Loucy (cell line): ENCODE measurements around the gene ARRB2.

Source experiments
- CTCF ChIP-seq: fragments of 200-600 bp; sonication (generic); conservative IDR thresholded peaks from 2 replicates; pipeline ENCODE4 v1.5.1; 2014; ENCODE audit warnings: mild to moderate bottlenecking, antibody characterized with exemption, low read length
- EZH2phosphoT487 ChIP-seq: fragments of 200-600 bp; IDR thresholded peaks from 2 replicates; pipeline ENCODE4 v1.6.1; 2018; ENCODE audit warnings: antibody characterized with exemption, mild to moderate bottlenecking, moderate library complexity, borderline replicate concordance

- TF ChIP-seq CTCF (no peak), EZH2phosphoT487 (no peak)
Measured at GRCh38 chr17:4743216-4743615, 32.8 kb downstream of the ARRB2 start.
